Epithelial cell of prostate (primary cell): Measurements from ENCODE around the gene PUM1.
"Not testable (repeated sequence)": the region's sequence is repeated elsewhere in the genome, so short reads cannot be mapped to it uniquely, and the experiment has no call there.

Source experiments
- DNase-seq: peaks from one replicate; pipeline ENCODE4 v3.0.0-alpha.2; 2011; ENCODE audit warnings: low read depth, low spot score
- H3K27ac ChIP-seq: fragments of 450-650 bp; 2 replicates; pipeline ENCODE4 v1.5.1; 2017; ENCODE audit warnings: mild to moderate bottlenecking

PUM1 gene

DNA sequence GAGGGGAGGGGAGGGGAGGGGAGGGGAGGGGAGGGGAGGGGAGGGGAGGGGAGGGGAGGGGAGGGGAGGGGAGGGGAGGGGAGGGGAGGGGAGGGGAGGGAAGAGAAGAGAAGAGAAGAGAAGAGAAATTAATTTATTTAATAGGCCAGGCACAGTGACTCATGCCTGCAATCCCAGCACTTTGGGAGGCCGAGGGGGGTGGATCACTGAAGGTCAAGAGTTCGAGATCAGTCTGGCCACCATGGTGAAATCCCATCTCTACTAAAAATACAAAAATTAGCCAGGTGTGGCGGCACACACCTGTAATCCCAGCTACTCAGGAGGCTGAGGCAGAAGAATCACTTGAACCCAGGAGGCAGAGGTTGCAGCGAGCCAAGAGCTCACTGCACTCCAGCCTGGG is 93.2 kb downstream of the PUM1 start:
- not testable (repeated sequence) for DNase-seq, H3K27ac ChIP-seq

- H3K27ac ChIP-seq, result no peak overlapping the region
- no peak for DNase-seq
Observed at GRCh38 chr1:30971496-30971895, 94.0 kb downstream of the PUM1 start.

DNA sequence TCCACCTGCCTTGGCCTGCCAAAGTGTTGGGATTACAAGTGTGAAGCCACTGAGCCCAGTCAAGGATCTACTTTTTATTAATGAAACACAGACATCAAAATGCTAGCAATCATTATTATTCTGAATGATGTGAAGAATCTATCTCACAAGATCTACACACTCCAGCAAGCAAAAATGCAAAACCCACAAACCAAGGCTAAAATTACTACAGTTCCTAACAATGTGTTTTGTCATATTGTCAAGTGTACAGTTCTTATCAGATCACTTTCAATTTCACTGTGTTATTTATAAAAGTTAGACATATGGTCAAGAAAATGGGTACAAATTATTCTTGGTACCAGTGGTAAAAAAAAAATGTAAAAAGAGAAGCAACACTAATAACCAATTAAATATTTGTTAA is 95.6 kb downstream of the PUM1 start:
- no peak overlapping the region for H3K27ac ChIP-seq
- no peak for DNase-seq

DNA sequence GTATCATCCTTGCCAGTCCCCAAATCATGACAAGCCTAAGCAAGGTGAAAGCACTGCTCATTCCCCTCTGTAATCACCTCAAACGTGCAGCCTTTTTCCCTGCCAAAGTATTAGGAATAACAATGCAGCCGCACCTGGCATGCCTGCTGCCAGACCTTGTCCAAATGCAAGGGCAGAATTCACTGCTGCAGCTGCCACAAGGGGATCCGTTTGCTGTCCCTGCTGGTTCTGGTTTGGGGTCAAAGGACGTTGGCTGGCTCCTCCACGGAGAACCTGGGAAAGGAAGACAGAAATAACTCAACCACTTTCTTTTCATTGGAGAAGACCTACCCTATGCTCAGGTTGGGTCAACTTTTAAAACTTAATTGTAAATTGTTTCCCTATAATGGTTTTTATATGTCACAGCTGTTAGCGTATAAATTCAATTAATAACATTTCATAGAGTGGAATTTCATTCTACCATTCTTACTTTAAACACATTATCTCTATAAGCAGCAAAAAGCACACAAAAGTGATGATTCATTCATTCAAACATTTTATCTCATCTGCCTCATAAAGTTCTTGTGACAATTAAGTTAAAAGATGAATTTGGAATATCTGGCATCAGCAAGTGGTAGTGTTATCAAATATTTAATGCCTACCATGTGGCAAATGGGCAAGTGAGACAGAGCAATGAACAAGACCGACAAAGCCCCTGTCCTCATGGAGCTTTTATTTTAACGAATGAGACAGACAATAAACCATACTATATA is 97.1 kb downstream of the PUM1 start:
- DNase-seq, result no peak
- no peak overlapping the region for H3K27ac ChIP-seq

DNA sequence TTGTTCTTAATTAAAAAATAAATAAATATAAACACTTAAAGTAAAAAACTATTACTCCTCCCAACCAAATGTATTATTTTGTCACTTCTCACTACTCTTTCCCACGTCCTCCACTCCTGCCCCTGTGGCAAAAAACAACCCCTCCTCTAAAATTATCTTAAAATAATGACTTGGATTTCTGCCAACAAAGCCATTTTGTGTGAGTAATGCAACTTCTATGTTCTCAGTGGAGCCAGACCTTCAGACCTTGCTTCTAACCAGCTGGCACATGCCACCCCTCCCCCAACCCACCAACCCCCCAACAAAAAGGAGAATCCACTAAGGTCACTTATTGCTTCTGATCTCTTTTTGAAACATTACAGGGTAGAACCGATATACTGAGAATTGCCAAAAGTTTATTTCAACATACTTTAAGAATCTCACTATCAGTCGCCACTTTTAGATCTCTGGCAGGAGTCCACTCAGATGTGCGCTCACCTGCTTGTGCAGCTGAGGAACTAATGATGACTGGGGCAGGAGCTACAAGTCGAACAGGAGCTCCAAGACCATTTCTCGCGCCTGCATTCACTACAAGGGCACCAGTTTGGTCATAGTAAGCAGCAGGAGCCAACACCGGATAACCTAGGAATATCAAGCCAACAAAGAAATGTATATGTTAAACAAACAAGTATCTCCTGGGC is 98.7 kb downstream of the PUM1 start:
- no peak for DNase-seq
- peak overlapping the region; percentile 2 for H3K27ac ChIP-seq

DNA sequence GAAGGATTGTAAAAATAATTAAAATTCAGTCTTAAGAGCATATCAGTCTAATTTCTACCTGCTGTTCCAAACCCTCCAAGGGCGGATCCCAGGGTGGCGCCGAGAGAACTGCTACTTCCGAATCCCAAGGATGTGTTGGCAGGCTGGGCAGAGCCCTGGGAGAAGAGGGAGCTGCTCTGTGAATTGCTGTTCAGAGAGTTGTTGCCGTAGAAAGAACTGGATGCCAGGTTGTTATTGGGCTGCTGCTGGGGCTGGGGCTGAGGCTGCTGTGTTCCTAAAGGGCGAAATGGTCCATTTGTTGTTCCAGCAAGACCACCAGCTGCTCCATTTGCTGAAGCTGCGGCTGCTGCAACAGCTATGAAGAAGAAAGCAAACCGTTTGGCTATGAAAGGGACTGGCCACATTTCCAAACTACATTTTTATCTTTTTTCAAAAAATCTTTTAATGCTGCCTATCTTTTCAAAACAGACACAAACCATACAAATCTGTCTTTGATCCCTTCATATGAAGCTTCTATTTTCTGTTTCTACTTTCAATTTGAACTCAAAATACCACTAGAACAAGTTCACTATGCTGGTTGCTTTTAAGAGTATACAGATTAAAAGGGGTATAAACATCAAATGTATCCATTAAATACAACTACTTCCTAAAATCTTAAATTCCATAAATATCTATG is 99.5 kb downstream of the PUM1 start:
- no peak for DNase-seq
- peak overlapping the region; percentile 2 for H3K27ac ChIP-seq

DNA sequence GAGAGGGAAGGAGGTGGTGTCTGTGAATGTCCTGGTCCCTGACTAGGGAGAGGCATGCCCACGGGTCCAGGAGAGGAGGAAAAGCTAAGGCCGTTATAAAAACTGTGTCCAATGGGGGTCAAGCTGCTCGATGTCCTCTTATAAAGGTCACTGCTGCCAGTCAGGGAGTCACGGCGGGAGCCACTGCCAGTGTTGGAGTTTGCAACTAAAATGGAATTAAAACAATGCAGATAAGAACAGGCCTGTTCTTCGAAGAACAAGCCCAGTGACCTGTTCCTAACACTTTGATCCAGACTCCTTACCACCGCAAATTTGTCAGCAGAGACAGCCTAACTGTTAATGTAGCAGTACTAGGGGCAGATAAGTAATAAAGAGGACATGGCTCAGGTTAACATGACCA is 100.8 kb downstream of the PUM1 start:
- no peak for DNase-seq
- H3K27ac ChIP-seq, result no peak overlapping the region

DNA sequence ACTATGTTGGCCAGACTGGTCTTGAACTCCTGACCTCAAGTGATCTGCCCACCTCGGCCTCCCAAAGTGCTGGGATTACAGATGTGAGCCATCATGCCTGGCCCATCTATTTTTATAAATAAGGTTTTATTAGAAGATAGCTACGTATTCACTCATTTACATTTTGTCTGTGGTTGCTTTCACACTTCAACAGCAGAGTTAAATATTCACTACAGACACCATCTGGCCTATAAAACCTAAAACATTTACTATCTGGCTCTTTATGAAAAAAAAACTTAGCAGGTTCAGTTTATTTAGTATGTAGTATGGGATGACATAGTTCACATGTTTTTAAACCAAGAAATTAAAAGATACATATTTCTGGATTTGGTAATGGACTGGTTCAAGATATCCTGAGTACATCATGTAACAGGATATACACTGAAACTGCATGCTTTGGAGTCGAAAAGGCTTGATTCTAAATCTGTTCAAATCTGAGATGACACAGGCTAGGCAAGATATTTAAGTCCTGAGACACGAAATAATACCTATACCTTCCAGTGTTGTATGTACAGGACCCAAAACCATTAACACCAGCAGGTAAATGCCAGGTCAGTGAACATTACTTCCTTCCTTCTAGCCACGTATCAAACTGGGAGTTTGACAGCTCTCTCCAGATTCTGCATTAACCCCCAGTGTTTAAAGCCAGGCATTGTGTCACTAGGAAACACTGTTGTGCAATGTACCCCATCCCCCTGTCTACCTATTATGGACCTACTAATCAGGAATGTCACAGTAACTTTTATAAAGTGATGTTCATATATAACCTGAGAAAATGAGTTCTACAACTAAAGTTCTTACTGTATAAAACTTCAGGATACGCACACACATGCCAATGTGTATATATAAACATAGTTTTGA is 102.7 kb downstream of the PUM1 start:
- H3K27ac ChIP-seq, result no peak overlapping the region
- DNase-seq, result no peak

DNA sequence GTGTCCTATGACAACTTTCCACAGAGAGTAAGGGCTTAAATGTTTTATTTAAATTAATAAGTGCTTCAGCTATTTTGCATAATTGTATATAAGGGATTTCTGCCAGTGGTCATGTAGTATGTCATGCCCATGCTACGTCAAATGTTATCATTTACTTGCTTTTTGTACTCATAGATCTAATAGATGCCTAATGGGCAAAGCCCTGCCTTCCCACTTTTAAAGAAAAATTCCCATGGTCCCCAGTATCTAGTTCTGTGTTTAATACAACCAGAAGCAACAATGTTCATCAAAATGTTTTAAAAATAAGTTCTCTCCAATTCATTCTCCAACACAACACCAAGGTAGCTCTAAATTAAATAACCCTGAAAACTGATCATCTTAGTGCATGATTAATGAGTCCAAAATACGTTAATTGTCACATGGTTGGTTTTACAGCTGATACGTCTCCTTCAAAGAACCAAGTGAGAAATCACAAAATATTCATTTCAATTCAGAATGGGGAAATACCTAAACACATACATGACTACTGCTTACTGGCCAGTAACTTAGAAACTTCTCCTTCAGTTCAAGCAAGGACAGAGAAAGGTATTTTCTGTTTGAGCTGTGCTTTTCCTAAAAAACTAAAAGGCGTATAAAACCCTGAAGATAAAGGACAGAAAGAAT is 107.8 kb downstream of the PUM1 start:
- no peak overlapping the region for H3K27ac ChIP-seq
- DNase-seq, result no peak

DNA sequence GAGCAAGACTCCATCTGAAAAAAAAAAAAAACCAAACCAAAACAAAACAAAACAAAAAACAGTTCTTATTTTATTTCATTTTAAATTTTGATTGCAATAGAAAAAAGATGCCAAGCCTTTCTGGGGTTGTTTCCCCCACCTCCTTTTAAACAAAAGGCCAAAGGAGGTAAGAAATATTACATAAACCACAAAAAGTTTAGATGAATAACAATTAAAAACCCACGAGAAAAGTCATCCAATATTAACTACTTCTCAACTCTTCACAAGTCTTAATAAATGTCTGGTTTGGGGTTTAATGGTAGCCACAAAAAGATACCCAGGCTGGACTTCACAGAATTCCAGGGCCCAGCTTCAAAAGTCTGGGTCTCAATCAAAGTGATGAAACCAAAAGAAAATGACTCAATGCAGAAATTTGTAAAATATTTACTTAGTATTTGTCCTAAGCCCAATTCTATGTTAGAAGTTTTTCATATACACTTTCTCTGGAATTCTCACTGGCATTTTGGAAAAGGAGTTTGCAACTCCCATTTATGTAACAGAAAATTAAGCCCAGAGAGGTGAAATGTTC is 110.0 kb downstream of the PUM1 start:
- H3K27ac ChIP-seq, result no peak overlapping the region
- DNase-seq, result no peak

DNA sequence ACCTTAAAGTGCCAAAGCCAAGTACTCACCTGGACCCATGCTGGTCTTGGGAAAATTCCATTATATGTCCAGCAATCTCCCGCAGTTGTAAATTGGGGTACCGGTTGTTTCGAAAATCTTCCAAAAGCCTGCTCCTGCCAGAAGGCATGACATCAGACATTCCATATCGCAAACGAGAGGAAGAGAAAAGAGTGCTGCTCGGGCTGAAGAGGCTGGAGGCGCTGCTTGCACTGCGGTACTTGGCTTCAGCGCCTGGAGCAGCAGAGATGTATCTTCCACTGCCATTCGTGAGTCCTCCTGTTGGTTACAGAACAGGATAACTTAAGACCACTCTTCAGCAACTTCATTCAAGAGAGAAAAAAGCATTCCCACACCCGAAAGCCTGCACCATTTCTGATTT is 111.8 kb downstream of the PUM1 start:
- DNase-seq, result no peak

GRCh38 chr1:30952098-30952497 is 113.4 kb downstream of the PUM1 start:
- no peak overlapping the region for H3K27ac ChIP-seq
- no peak for DNase-seq

More for the DNA sequence above, 111.8 kb downstream of the PUM1 start:
- no peak overlapping the region for H3K27ac ChIP-seq

- no peak for DNase-seq
- no peak overlapping the region for H3K27ac ChIP-seq
Observed at GRCh38 chr1:30950700-30951099, 114.8 kb downstream of the PUM1 start.

DNA sequence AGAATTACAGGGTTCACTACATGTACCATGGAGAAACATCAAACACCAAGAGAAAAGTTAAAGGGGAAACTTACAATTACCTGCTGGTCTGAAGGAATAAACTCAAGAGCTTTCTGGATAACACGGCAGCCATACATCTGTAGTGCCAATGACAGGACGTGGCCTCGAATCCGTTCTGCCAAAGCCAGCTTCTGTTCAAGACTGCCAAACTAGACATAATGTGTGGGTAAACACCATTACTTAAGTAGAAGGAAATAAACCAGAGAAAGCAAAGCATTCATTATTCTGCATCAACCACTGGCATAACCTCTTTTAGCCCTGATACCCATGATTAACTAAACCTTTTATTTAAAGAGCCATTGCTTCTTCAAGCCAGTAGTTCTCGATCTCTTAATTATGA is 115.5 kb downstream of the PUM1 start:
- H3K27ac ChIP-seq, result no peak overlapping the region
- DNase-seq, result no peak

GRCh38 chr1:30949487-30949838 is 116.1 kb downstream of the PUM1 start:
- H3K27ac ChIP-seq, DNase-seq: not testable (repeated sequence)

- H3K27ac ChIP-seq, DNase-seq: not testable (repeated sequence)
Observed at GRCh38 chr1:30948813-30949486, 116.6 kb downstream of the PUM1 start.

- no peak for DNase-seq
- no peak overlapping the region for H3K27ac ChIP-seq
Observed at GRCh38 chr1:30948278-30948677, 117.2 kb downstream of the PUM1 start.

GRCh38 chr1:30947212-30947611 is 118.3 kb downstream of the PUM1 start:
- H3K27ac ChIP-seq, result no peak overlapping the region

DNA sequence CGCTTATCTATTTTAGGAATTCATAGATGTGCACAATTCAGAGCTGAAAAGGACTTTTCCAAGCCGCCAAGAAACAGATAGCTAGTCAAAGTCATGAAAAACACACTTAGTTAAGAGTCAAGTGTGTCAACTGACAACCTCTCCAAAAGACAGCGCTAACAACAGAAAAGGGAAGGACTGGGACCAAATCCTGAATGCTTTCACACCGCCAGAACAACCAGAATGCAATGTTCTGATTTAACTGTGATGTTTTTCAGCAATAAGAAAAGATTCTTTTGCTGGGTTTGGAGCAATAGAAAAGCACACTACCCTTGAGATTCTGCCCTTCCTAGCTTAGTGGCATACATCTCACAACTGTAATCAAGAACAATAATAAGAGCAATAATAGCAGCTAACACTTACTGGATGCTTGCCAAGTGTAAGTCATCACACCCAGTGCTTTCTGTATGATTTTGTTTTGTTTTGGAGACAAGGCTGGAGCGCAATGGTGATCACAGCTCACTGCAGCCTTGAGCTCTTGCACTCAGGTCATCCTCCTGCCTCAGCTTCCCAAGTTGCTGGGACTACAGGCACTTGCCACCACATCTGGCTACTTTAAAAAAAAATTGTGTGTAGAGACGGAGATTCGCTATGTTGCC is 123.1 kb downstream of the PUM1 start:
- DNase-seq, result no peak
- no peak overlapping the region for H3K27ac ChIP-seq

More at GRCh38 chr1:30947212-30947611, 118.3 kb downstream of the PUM1 start:
- no peak for DNase-seq
